HCT116 (cell line): ENCODE data around the gene NTN5.

Experiments used
- CEBPB ChIP-seq: IDR thresholded peaks from 2 replicates; pipeline ENCODE4 v1.6.1; 2012; ENCODE audit warnings: low read depth
- CTCF ChIP-seq, 3 experiments: fragments of 200-600 bp in 1 of 3; sonication (generic) in 1 of 3; IDR thresholded peaks in 2 of 3; conservative IDR thresholded peaks in 1 of 3; 2 replicates each; pipeline ENCODE4 v1.5.1; 2012 to 2017; ENCODE audit warnings: low read depth in 2 of 3, low read length in 2 of 3, antibody characterized with exemption in 1 of 3, borderline replicate concordance in 1 of 3, control low read depth in 1 of 3, mild to moderate bottlenecking in 1 of 3, mixed read lengths in 1 of 3, mixed run types in 1 of 3, moderate library complexity in 1 of 3; ENCODE audit not compliant: insufficient read depth in 1 of 3
- FOSL1 ChIP-seq: IDR thresholded peaks from 2 replicates; pipeline ENCODE4 v1.6.1; 2012; ENCODE audit warnings: low read depth
- POLR2A ChIP-seq: IDR thresholded peaks from 2 replicates; pipeline ENCODE4 v1.7.0; 2011; ENCODE audit warnings: borderline replicate concordance; ENCODE audit not compliant: insufficient read depth, insufficient read length; ENCODE audit errors: extremely low read depth

GRCh38 chr19:48627201-48627864 is 45.5 kb downstream of the NTN5 start:
- TF ChIP-seq CTCF (IDR thresholded peaks at IDR 0.05 in 2 of 3, conservative IDR thresholded peaks at IDR 0.05 in 1 of 3; ENCODE audit: borderline replicate concordance in 1 of 3, insufficient read depth in 1 of 3, low read depth in 2 of 3, low read length in 2 of 3): no peak
- TF ChIP-seq CEBPB: no peak
- TF ChIP-seq POLR2A: no peak
- no peak for TF ChIP-seq FOSL1
